CD4-positive, CD25-positive, alpha-beta regulatory T cell (primary cell): ENCODE measurements around the gene RNF10. TPM values are rescaled to one million over a fixed set of nuclear protein-coding genes. Genes with fewer than 3 reads are reported as not detected.
A peak's percentile ranks its signal among the peaks of the same experiment; 100 is the strongest.
"Not testable (repeated sequence)": the region's sequence is repeated elsewhere in the genome, so short reads cannot be mapped to it uniquely, and the experiment has no call there.

Experiments
- ATAC-seq, 2 donors: fragments of 150-1000 bp; cut with Tn5 transposase; one replicate each; pipeline ENCODE4 v1.10.0; 2021; ENCODE audit warnings: low read depth in 2 of 2, moderate number of reproducible peaks in 2 of 2, moderate library complexity in 1 of 2
- DNase-seq, 3 donors: peaks; one replicate each; pipeline versions ENCODE4 v3.0.0 to v3.0.0-alpha.2; 2012 to 2022; ENCODE audit warnings: mixed read lengths in 1 of 3
- H3K27ac ChIP-seq: one replicate; pipeline ENCODE4 v1.7.0; 2013; ENCODE audit warnings: mild to moderate bottlenecking, low read length; ENCODE audit not compliant: insufficient read depth, poor library complexity, severe bottlenecking
- H3K27me3 ChIP-seq: one replicate; pipeline ENCODE4 v1.7.0; 2013; ENCODE audit warnings: low read length; ENCODE audit not compliant: control insufficient read depth, insufficient read depth
- H3K36me3 ChIP-seq: one replicate; pipeline ENCODE4 v1.7.0; 2013; ENCODE audit warnings: mild to moderate bottlenecking, low read length, moderate library complexity; ENCODE audit not compliant: control insufficient read depth, insufficient read depth
- H3K4me1 ChIP-seq: 2 replicates; pipeline ENCODE4 v1.7.0; 2013; ENCODE audit warnings: mild to moderate bottlenecking, low read length; ENCODE audit not compliant: insufficient read depth, control insufficient read depth, poor library complexity, severe bottlenecking
- H3K4me3 ChIP-seq: one replicate; pipeline ENCODE4 v1.7.0; 2013; ENCODE audit warnings: low read depth, mild to moderate bottlenecking, low read length, moderate library complexity
- H3K9me3 ChIP-seq, 2 experiments: 1 replicate in 1 of 2; 2 replicates in 1 of 2; pipeline ENCODE4 v1.7.0; 2013; ENCODE audit warnings: low read length in 2 of 2, mild to moderate bottlenecking in 1 of 2, moderate library complexity in 1 of 2; ENCODE audit not compliant: control insufficient read depth in 2 of 2
- H3K27ac Mint-ChIP-seq, 3 donors: one replicate each; pipeline ENCODE4 v1.8.0; 2020 to 2022; ENCODE audit warnings: mild to moderate bottlenecking in 3 of 3, mixed read lengths in 3 of 3, moderate library complexity in 2 of 3
- H3K27me3 Mint-ChIP-seq: one replicate; pipeline ENCODE4 v1.8.0; 2022; ENCODE audit warnings: mild to moderate bottlenecking, mixed read lengths
- H3K36me3 Mint-ChIP-seq: one replicate; pipeline ENCODE4 v1.8.0; 2020; ENCODE audit warnings: mixed read lengths
- H3K4me1 Mint-ChIP-seq, 4 donors: one replicate each; pipeline ENCODE4 v1.8.0; 2020 to 2022; ENCODE audit warnings: mixed read lengths in 4 of 4, mild to moderate bottlenecking in 1 of 4
- H3K4me3 Mint-ChIP-seq, 4 donors: one replicate each; pipeline ENCODE4 v1.8.0; 2020 to 2022; ENCODE audit warnings: mild to moderate bottlenecking in 4 of 4, mixed read lengths in 4 of 4, moderate library complexity in 3 of 4
- H3K9me3 Mint-ChIP-seq, 7 donors: one replicate each; pipeline ENCODE4 v1.8.0; 2020 to 2022; ENCODE audit warnings: mixed read lengths in 7 of 7, mild to moderate bottlenecking in 3 of 7, moderate library complexity in 2 of 7
- polyA plus RNA-seq, 4 donors: library from polyadenylated mRNA; unstranded; fragments of 300-500 nt; fragmentation: Illumina TruSeq; gene quantifications; one replicate each; pipeline ENCODE4 v1.2.3, GENCODE V29; 2021
- total RNA-seq: library from RNA; stranded (reverse); gene quantifications from one replicate; pipeline ENCODE4 v1.2.3, GENCODE V29; 2022

Gene RNF10
- 434 TPM for total RNA-seq
- polyA plus RNA-seq = 100 to 1,000 TPM; 106 to 150 (median 114) TPM

- H3K27me3 ChIP-seq = no peaks in the 10 kb centered on the region
- no peaks in the 10 kb centered on the region for H3K9me3 Mint-ChIP-seq
- peaks cover 56% of the 10 kb centered on the region for H3K4me1 ChIP-seq
- H3K4me3 ChIP-seq = peak within 1 kb of the TSS; percentile 94
- H3K36me3 ChIP-seq = peaks cover 1% of the 10 kb centered on the region
- H3K36me3 Mint-ChIP-seq = peaks cover 11% of the 10 kb centered on the region
- peaks cover 24 to 59% (median 45%) of the 10 kb centered on the region in 4 donors for H3K4me1 Mint-ChIP-seq
- H3K27ac Mint-ChIP-seq = peak within 1 kb of the TSS; percentile 76 to 96 (median 94)
- no peaks in the 10 kb centered on the region for H3K9me3 ChIP-seq
- ATAC-seq (peak; percentile 75 to 76), DNase-seq (peak; percentile 75 to 91 (median 87))
- no peaks in the 10 kb centered on the region for H3K27me3 Mint-ChIP-seq
- H3K27ac ChIP-seq = peak within 1 kb of the TSS; percentile 90
- H3K4me3 Mint-ChIP-seq = peak within 1 kb of the TSS; percentile 95 to 99 (median 98)
Measured at GRCh38 chr12:120534203-120534702, at the start of gene RNF10. Gene RNF10, plus strand, starts transcription at chr12:120534356. Its CDS starts 456 bp downstream, at chr12:120534812.

- Histone ChIP-seq H3K36me3 (no peaks in the 10 kb centered on the region), H3K4me1 (no peaks in the 10 kb centered on the region), H3K4me3 (no peak overlapping the region), H3K27me3 (no peaks in the 10 kb centered on the region), H3K27ac (no peak overlapping the region), H3K9me3 (no peaks in the 10 kb centered on the region)
- Mint-ChIP-seq H3K36me3 (no peaks in the 10 kb centered on the region), H3K27me3 (no peaks in the 10 kb centered on the region), H3K4me1 (peaks cover 0 to 4% (median 2%) of the 10 kb centered on the region in 4 donors), H3K27ac (peak overlapping the region in 1 of 3 donors; percentile 5), H3K4me3 (no peak overlapping the region), H3K9me3 (peaks cover 0 to 2% (median 0%) of the 10 kb centered on the region in 7 donors)
- DNase-seq (no peak), ATAC-seq (no peak)
Measured at GRCh38 chr12:120485961-120486881, 47.9 kb upstream of the RNF10 start.

DNA sequence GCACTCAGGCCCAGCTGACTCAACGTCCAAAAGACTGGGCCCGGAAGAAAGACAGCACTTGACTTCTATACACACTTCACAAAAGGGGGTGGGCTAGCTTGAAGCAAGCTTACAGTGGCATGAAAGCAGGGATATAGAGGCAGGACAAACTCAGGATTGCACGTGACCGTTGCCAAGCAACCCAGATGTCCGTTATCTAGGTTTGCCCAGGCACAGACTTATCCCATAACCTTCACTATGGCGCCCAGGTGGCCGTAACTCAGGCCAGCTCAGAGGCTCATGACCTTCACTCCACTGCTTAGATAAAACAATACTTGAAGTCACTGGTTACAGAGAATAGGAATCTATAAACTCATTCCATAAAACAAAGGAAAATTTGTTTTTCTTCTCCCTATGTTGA lies 46.6 kb upstream of the RNF10 start:
- H3K9me3 ChIP-seq, H3K4me1 ChIP-seq, H3K27ac Mint-ChIP-seq, H3K36me3 Mint-ChIP-seq, H3K36me3 ChIP-seq, H3K27ac ChIP-seq, H3K4me3 ChIP-seq, ATAC-seq, DNase-seq, H3K27me3 Mint-ChIP-seq, H3K9me3 Mint-ChIP-seq, H3K4me1 Mint-ChIP-seq, H3K4me3 Mint-ChIP-seq, H3K27me3 ChIP-seq: not testable (repeated sequence)

DNA sequence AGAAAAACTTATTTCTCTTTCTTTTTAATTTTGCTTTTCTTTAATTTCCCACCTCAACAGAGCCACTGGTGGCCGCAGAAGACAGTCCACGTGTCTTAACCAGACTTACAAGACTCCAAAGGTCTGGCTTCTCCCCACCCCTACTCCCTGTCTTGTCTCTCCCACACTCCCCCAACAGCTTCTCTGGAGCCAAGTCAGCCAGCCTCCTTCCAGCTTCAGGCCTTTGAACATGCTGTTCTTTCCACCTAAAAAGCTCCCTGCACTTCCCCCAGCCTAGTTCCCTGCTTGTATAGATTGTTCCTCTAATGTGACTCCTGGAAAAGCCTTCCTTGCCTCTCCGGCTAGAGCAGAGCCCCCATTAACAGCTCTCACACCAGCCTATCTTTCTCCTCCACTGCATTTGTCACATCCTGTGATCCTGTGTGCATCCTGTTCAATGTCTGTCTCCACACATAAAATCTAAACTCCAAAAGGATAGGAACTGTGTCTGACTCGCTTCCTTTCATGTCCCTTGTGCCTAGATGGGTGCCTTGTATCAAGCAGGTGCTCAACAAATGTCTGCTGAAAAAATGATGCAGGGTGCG lies 46.0 kb upstream of the RNF10 start:
- Mint-ChIP-seq H3K27ac (no peak overlapping the region), H3K4me1 (peaks cover 0 to 4% (median 2%) of the 10 kb centered on the region in 4 donors), H3K4me3 (no peak overlapping the region), H3K9me3 (peaks cover 0 to 2% (median 0%) of the 10 kb centered on the region in 7 donors), H3K36me3 (no peaks in the 10 kb centered on the region), H3K27me3 (no peaks in the 10 kb centered on the region)
- no peak overlapping the region for H3K27ac ChIP-seq
- H3K36me3 ChIP-seq = no peaks in the 10 kb centered on the region
- no peaks in the 10 kb centered on the region for H3K27me3 ChIP-seq
- no peak overlapping the region for H3K4me3 ChIP-seq
- ATAC-seq = no peak
- no peaks in the 10 kb centered on the region for H3K4me1 ChIP-seq
- no peaks in the 10 kb centered on the region for H3K9me3 ChIP-seq
- no peak for DNase-seq

DNA sequence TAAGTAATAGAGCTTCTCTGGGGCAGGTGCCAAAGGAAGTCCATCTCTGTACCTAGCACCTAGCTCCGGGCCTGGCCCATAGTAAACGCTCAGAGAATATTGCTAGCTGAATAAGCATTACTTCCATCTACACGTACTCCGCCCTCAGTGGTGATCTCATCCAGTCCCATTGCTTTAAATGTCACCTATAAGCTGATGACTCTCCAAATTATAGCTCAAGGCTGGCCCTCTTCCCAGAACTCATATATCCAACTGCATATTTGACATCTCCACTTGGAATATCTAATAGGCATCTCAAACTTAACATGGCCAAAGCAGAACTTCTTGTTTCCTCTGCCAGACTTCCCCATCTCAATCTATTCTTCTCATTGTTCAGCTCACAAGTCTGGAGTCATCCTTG lies 45.1 kb upstream of the RNF10 start:
- no peak overlapping the region for H3K4me3 ChIP-seq
- no peaks in the 10 kb centered on the region for H3K27me3 Mint-ChIP-seq
- no peaks in the 10 kb centered on the region for H3K36me3 Mint-ChIP-seq
- H3K4me1 ChIP-seq = no peaks in the 10 kb centered on the region
- H3K27ac ChIP-seq = no peak overlapping the region
- H3K9me3 ChIP-seq = no peaks in the 10 kb centered on the region
- DNase-seq = no peak
- no peaks in the 10 kb centered on the region for H3K27me3 ChIP-seq
- peaks cover 0 to 4% (median 2%) of the 10 kb centered on the region in 4 donors for H3K4me1 Mint-ChIP-seq
- H3K4me3 Mint-ChIP-seq = peak overlapping the region in 1 of 4 donors; percentile 13
- H3K27ac Mint-ChIP-seq = no peak overlapping the region
- ATAC-seq = no peak
- no peaks in the 10 kb centered on the region for H3K36me3 ChIP-seq
- H3K9me3 Mint-ChIP-seq = peaks cover 0 to 2% (median 0%) of the 10 kb centered on the region in 7 donors

DNA sequence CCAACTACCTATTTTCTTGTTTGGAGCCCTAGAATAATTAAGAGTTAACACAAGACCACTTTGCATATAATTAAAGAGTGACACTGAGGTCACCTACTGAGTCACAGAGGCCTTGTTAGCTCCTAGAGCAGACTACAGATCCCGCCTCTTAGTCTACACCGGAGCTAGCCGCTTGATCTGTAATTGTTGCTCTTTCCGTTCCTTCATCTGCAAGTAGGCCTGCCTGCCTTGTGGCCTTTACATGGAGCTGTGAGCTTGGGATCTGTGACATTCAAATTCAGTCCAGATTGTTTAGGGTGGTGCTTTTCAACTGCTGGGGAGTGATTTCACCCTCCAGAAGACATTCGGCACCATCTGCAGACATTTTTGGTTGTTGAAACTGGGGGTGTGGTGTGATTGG lies 43.8 kb upstream of the RNF10 start:
- Histone ChIP-seq H3K36me3 (no peaks in the 10 kb centered on the region), H3K27ac (no peak overlapping the region), H3K4me1 (peaks cover 5% of the 10 kb centered on the region), H3K4me3 (no peak overlapping the region), H3K27me3 (no peaks in the 10 kb centered on the region), H3K9me3 (no peaks in the 10 kb centered on the region)
- ATAC-seq (no peak), DNase-seq (no peak)
- Mint-ChIP-seq H3K27me3 (no peaks in the 10 kb centered on the region), H3K9me3 (peaks cover 0 to 2% (median 0%) of the 10 kb centered on the region in 7 donors), H3K27ac (no peak overlapping the region), H3K4me1 (peaks cover 6 to 9% (median 7%) of the 10 kb centered on the region in 4 donors), H3K36me3 (no peaks in the 10 kb centered on the region), H3K4me3 (no peak overlapping the region)

DNA sequence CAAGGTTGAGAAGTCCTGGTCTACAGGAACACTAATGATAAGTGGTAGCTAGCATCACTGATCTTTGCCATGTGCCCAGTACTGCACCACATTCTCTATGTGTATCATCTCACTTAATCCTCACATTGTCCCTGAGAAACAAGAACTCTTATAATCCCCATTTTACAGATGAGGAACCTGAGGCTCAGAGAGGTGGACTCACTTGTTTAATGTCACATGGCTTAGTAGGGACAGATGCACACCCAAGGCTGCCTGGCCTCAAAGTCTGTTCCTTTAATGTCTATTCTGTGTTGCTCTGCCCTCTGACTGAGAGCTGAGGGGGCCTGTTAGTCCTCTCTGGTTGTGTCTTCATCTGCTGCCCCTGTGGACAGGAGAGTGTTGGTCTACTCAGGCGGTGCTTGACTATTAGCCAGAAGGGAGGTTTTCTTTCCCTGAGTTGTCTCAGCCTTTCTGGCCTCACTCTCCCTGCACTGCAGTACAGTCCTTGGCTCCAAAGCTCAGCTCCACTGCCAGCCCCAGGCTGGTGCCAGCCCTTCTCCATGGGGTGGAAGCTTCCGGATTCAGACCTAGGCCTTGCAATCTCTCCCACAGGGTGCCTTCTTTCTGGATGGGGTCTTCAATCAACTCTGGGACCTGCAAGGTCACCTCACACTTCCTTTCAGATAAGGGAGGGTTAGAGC lies 43.2 kb upstream of the RNF10 start:
- Mint-ChIP-seq H3K36me3 (no peaks in the 10 kb centered on the region), H3K4me1 (peaks cover 9 to 13% (median 10%) of the 10 kb centered on the region in 4 donors), H3K27me3 (no peaks in the 10 kb centered on the region), H3K4me3 (no peak overlapping the region), H3K27ac (no peak overlapping the region), H3K9me3 (peaks cover 0 to 2% (median 0%) of the 10 kb centered on the region in 7 donors)
- no peaks in the 10 kb centered on the region for H3K9me3 ChIP-seq
- ATAC-seq (no peak), DNase-seq (no peak)
- no peaks in the 10 kb centered on the region for H3K27me3 ChIP-seq
- H3K36me3 ChIP-seq = no peaks in the 10 kb centered on the region
- H3K4me1 ChIP-seq = peaks cover 6% of the 10 kb centered on the region
- H3K4me3 ChIP-seq = no peak overlapping the region
- H3K27ac ChIP-seq = no peak overlapping the region
